Fibroblast of mammary gland (primary cell): ENCODE data around the gene LAMC3.
A peak's percentile ranks its signal among the peaks of the same experiment; 100 is the strongest.

Experiments
- DNase-seq: peaks from one replicate; pipeline ENCODE4 v3.0.0-alpha.2; 2010; ENCODE audit warnings: low read depth
- H3K4me3 ChIP-seq: 2 replicates; pipeline ENCODE4 v1.5.1; 2011; ENCODE audit warnings: low read depth, mild to moderate bottlenecking, low read length, moderate library complexity; ENCODE audit not compliant: control insufficient read depth
- TF ChIP-seq, protein P1 (sequence below): conservative IDR thresholded peaks from 2 replicates; pipeline ENCODE4 v1.5.1; 2011; ENCODE audit warnings: low read depth, low read length, inconsistent platforms; ENCODE audit not compliant: control insufficient read depth, insufficient read depth

Gene LAMC3

DNA sequence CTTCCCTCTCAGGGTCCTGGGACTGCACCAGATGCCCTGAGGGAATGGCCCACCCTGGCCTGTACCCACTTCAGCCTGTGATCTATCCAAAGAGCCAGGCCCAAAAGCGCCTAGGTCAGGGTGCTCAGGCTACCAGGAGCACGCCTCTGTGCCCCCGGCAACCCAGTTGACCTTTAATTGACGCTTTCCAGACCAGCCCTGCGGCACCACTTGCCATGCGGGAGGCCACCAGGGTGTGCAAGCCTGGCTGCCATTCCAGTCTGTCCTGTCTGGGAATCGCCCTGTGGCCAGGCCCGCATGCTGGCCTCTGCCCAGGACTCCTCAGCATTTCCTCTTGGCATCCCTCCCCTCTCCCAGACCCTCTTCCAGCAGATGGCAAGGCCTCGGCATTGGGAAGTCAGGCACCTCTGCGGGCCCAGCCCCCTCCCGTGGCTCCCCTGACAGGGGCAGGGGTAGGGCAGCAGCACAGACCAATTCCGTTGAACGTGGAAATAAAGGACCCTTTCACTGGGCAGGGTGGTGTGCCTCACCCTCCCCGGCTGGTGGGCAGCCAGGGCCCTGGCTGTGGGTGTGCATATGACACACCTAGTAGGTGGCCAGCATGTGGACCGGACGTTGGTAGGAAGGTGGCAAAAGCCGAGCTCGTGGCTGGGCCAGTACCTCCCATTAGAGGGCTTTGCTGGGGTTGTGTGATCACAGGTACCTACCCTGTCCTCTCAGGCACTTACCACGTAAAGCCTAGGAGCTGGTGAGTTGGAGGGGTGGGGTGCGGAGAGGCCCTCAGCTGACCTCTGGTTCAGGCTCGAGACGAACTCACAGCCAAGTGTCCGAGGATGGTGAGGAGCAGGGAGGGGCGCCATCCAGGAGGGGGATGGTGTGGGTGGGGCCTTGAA, 83.8 kb downstream of the LAMC3 start:
- DNase-seq = no peak
- TF ChIP-seq, protein P1, sequence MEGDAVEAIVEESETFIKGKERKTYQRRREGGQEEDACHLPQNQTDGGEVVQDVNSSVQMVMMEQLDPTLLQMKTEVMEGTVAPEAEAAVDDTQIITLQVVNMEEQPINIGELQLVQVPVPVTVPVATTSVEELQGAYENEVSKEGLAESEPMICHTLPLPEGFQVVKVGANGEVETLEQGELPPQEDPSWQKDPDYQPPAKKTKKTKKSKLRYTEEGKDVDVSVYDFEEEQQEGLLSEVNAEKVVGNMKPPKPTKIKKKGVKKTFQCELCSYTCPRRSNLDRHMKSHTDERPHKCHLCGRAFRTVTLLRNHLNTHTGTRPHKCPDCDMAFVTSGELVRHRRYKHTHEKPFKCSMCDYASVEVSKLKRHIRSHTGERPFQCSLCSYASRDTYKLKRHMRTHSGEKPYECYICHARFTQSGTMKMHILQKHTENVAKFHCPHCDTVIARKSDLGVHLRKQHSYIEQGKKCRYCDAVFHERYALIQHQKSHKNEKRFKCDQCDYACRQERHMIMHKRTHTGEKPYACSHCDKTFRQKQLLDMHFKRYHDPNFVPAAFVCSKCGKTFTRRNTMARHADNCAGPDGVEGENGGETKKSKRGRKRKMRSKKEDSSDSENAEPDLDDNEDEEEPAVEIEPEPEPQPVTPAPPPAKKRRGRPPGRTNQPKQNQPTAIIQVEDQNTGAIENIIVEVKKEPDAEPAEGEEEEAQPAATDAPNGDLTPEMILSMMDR = no peak
- no peak overlapping the region for H3K4me3 ChIP-seq

- H3K4me3 ChIP-seq = no peak overlapping the region
- no peak for DNase-seq
- TF ChIP-seq, protein P1 = no peak
Measured at GRCh38 chr9:131094015-131094414, 85.0 kb downstream of the LAMC3 start.

GRCh38 chr9:131094622-131095021, 85.6 kb downstream of the LAMC3 start:
- DNase-seq = peak; percentile 79
- TF ChIP-seq, protein P1 = no peak

GRCh38 chr9:131095666-131096268, 86.8 kb downstream of the LAMC3 start:
- no peak for DNase-seq
- TF ChIP-seq, protein P1 = no peak
- no peak overlapping the region for H3K4me3 ChIP-seq

More at GRCh38 chr9:131094622-131095021, 85.6 kb downstream of the LAMC3 start:
- H3K4me3 ChIP-seq = no peak overlapping the region

DNA sequence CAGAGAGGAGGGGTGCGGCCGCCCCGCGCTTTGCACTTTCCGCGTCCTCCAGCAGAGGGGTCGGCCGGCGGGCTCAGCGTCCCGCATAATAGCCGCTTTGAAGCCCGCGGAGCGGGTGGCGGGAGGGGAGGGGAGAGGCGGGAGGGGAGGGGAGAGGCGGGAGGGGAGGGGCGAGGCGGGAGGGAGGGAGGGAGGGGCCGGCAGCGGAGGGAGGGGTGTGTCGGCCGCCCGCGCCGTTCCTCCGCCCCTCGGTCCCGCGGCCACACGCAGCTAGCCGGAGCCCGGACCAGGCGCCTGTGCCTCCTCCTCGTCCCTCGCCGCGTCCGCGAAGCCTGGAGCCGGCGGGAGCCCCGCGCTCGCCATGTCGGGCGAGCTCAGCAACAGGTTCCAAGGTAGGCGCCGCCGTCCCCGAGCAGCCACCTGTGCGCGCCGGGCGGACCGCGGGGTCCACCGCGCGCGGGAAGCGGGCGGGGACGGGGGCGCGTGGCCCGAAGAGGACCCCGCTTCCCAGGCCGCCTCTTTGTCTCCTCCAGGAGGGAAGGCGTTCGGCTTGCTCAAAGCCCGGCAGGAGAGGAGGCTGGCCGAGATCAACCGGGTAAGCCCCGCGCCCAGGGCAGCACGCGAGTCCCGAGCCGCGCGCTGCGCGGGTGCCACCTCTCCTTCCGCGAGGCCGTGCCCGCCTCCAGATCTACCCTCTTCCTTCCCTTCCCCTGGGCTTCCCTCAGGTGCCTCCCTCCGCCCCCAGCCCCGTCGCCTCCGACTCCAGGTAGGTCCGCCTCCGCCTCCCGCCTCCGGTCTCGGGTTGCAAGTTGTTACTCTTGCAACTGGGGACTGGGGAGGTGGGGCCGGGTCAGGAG, 87.5 kb downstream of the LAMC3 start, which contains the start of gene AIF1L:
Gene AIF1L (plus strand): TSS at position 263 of the 857 bp plus-strand sequence. CDS start 99 bp downstream, at position 362.
- DNase-seq = no peak
- H3K4me3 ChIP-seq = no peak within 1 kb of the TSS
- TF ChIP-seq, protein P1 = no peak

- TF ChIP-seq, protein P1 = no peak
- no peak for DNase-seq
- no peak overlapping the region for H3K4me3 ChIP-seq
Measured at GRCh38 chr9:131097126-131097947, 88.4 kb downstream of the LAMC3 start.
